HepG2 (cell line): Measurements from ENCODE around the gene SNX10. TPM values are rescaled to one million over a fixed set of nuclear protein-coding genes. Genes with fewer than 3 reads are reported as not detected.

Experiments
- ARID3A ChIP-seq: IDR thresholded peaks from 2 replicates; pipeline ENCODE4 v1.6.1; 2012; ENCODE audit warnings: low read depth, low read length, improper control_type of control experiment
- CAMTA2 ChIP-seq: sonication (generic); formaldehyde crosslinking; IDR thresholded peaks from 2 replicates; pipeline ENCODE4 v1.4.0; 2020; ENCODE audit warnings: mild to moderate bottlenecking, missing genetic modification reagents, borderline replicate concordance
- CBX2 ChIP-seq, 2 experiments: fragments of 200-600 bp in 1 of 2; sonication (generic); formaldehyde crosslinking in 1 of 2; IDR thresholded peaks; 2 replicates each; pipeline versions ENCODE4 v1.7.0 to v1.8.1; 2018 to 2022; ENCODE audit warnings: low read depth in 2 of 2, low read length in 1 of 2, mild to moderate bottlenecking in 1 of 2, missing genetic modification reagents in 1 of 2
- CSRNP2 ChIP-seq: sonication (generic); formaldehyde crosslinking; conservative IDR thresholded peaks from 2 replicates; pipeline ENCODE4 v1.8.0; 2022; ENCODE audit warnings: low read depth, missing genetic modification reagents
- CTCF ChIP-seq: sonication (generic); formaldehyde crosslinking; IDR thresholded peaks from 2 replicates; pipeline ENCODE4 v1.5.0; 2020; ENCODE audit warnings: mild to moderate bottlenecking, missing genetic modification reagents, moderate library complexity
- FOXA3 ChIP-seq: IDR thresholded peaks from 2 replicates; pipeline ENCODE4 v1.6.1; 2016; ENCODE audit warnings: missing genetic modification reagents, missing compliant biosample characterization
- FOXJ3 ChIP-seq: sonication (generic); formaldehyde crosslinking; IDR thresholded peaks from 2 replicates; pipeline ENCODE4 v1.4.0; 2020; ENCODE audit warnings: missing genetic modification reagents, mild to moderate bottlenecking, borderline replicate concordance
- KAT7 ChIP-seq: IDR thresholded peaks from 2 replicates; pipeline ENCODE4 v1.6.1; 2018; ENCODE audit warnings: borderline replicate concordance, missing compliant biosample characterization
- KDM3A ChIP-seq: IDR thresholded peaks from 2 replicates; pipeline ENCODE4 v1.6.1; 2018; ENCODE audit warnings: low read depth, missing compliant biosample characterization
- KMT2B ChIP-seq: IDR thresholded peaks from 2 replicates; pipeline ENCODE4 v1.6.1; 2016; ENCODE audit warnings: missing genetic modification reagents, missing compliant biosample characterization
- NR1H2 ChIP-seq: sonication (generic); formaldehyde crosslinking; IDR thresholded peaks from 2 replicates; pipeline ENCODE4 v1.8.1; 2022; ENCODE audit warnings: low read depth, missing genetic modification reagents, borderline replicate concordance
- RAD21 ChIP-seq: fragments of 450-650 bp; formaldehyde crosslinking; IDR thresholded peaks from 2 replicates; pipeline ENCODE4 v1.5.0; 2020; ENCODE audit warnings: mild to moderate bottlenecking
- SMAD9 ChIP-seq: sonication (generic); formaldehyde crosslinking; IDR thresholded peaks from 2 replicates; pipeline ENCODE4 v1.5.1; 2020; ENCODE audit warnings: mild to moderate bottlenecking, missing genetic modification reagents
- SOX13 ChIP-seq, 3 experiments: fragments of 450-650 bp in 1 of 3; sonication (generic) in 1 of 3; formaldehyde crosslinking in 1 of 3; IDR thresholded peaks in 2 of 3; conservative IDR thresholded peaks in 1 of 3; 2 replicates each; pipeline versions ENCODE4 v1.5.0 to v1.6.1; 2016 to 2020; ENCODE audit warnings: antibody characterized with exemption in 1 of 3, mild to moderate bottlenecking in 1 of 3, missing compliant biosample characterization in 1 of 3, missing genetic modification reagents in 1 of 3, moderate library complexity in 1 of 3
- TFE3 ChIP-seq: IDR thresholded peaks from 2 replicates; pipeline ENCODE4 v1.6.1; 2016
- THAP11 ChIP-seq: IDR thresholded peaks from 2 replicates; pipeline ENCODE4 v1.6.1; 2016; ENCODE audit warnings: missing biosample characterization, missing genetic modification reagents
- TSC22D2 ChIP-seq: sonication (generic); formaldehyde crosslinking; IDR thresholded peaks from 2 replicates; pipeline ENCODE4 v1.5.1; 2020; ENCODE audit warnings: missing genetic modification reagents, mild to moderate bottlenecking, borderline replicate concordance
- WIZ ChIP-seq: sonication (generic); formaldehyde crosslinking; IDR thresholded peaks from 2 replicates; pipeline ENCODE4 v1.5.1; 2020; ENCODE audit warnings: mild to moderate bottlenecking, missing genetic modification reagents
- ZIK1 ChIP-seq: sonication (generic); formaldehyde crosslinking; IDR thresholded peaks from 2 replicates; pipeline ENCODE4 v1.5.0; 2020; ENCODE audit warnings: mild to moderate bottlenecking, low read depth, missing genetic modification reagents, borderline replicate concordance
- ZNF264 ChIP-seq: sonication (generic); formaldehyde crosslinking; IDR thresholded peaks from 2 replicates; pipeline ENCODE4 v1.4.0; 2020; ENCODE audit warnings: missing genetic modification reagents
- polyA plus RNA-seq, 8 experiments: library from polyadenylated mRNA; depleted of rRNA in 3 of 8; stranded (reverse) in 7 of 8; unstranded in 1 of 8; fragments of >200 nt; fragmentation: Illumina TruSeq in 4 of 8; extraction: Trizol in 4 of 8; gene quantifications; 2 replicates each; pipeline versions ENCODE4 v1.2.1 to v1.2.3, GENCODE V29; 2011 to 2016; ENCODE audit warnings: low read depth in 4 of 8, missing spikeins in 1 of 8, mixed read lengths in 1 of 8; ENCODE audit not compliant: insufficient read depth in 1 of 8
- total RNA-seq, 5 experiments: library from RNA; depleted of rRNA; stranded (reverse); fragments of >200 nt; fragmentation: Illumina TruSeq; extraction: Trizol; gene quantifications; 2 replicates each; pipeline ENCODE4 v1.2.3, GENCODE V29; 2016; ENCODE audit warnings: low read depth in 1 of 5

The SNX10 gene
- total and polyA plus RNA-seq, 2 of the 13 experiments (the other 11 are each of a cell fraction or from before 2014, with no cell fraction given) = 26.0 to 27.6 TPM

- TF ChIP-seq NR1H2 (CRISPR knock-in tag) = no peak
- no peak for TF ChIP-seq FOXA3 (CRISPR knock-in tag)
- no peak for TF ChIP-seq ZNF264 (CRISPR knock-in tag)
- no peak for TF ChIP-seq TFE3 (CRISPR knock-in tag)
- TF ChIP-seq RAD21 = peak; percentile 82
- no peak for TF ChIP-seq ZIK1 (CRISPR knock-in tag)
- peak; percentile 81 for TF ChIP-seq CTCF (CRISPR knock-in tag)
- TF ChIP-seq CAMTA2 = no peak
- TF ChIP-seq KMT2B (CRISPR knock-in tag) = no peak
- 0 out of 2 replicates have a peak, but pooled peaks have one; percentile 32 for TF ChIP-seq TSC22D2
- 0 out of 2 replicates have a peak, but pooled peaks have one; percentile 32 for TF ChIP-seq KDM3A (CRISPR knock-in tag)
- TF ChIP-seq ARID3A = no peak
- no peak for TF ChIP-seq CSRNP2 (CRISPR knock-in tag)
- TF ChIP-seq THAP11 (CRISPR knock-in tag) = 0 out of 2 replicates have a peak, but pooled peaks have one; percentile 32
- TF ChIP-seq KAT7 (CRISPR knock-in tag) = 0 out of 2 replicates have a peak, but pooled peaks have one; percentile 57
- no peak for TF ChIP-seq WIZ
- TF ChIP-seq SOX13 (IDR thresholded peaks at IDR 0.05) = no peak
- TF ChIP-seq SOX13 (CRISPR knock-in tag; conservative IDR thresholded peaks at IDR 0.05 in 1 of 2, IDR thresholded peaks at IDR 0.05 in 1 of 2) = 0 out of 4 replicates have a peak, but pooled peaks of 1 of the 2 experiments have one; percentile 9
- no peak for TF ChIP-seq CBX2 (IDR thresholded peaks at IDR 0.05; ENCODE audit: low read depth, low read length)
- TF ChIP-seq CBX2 (CRISPR knock-in tag; IDR thresholded peaks at IDR 0.05; ENCODE audit: low read depth) = no peak
- TF ChIP-seq SMAD9 (CRISPR knock-in tag) = no peak
- peak; percentile 19; the same call in 1 of the 2 replicates for TF ChIP-seq FOXJ3 (CRISPR knock-in tag)
Observed at GRCh38 chr7:26365077-26365900, 73.6 kb downstream of the SNX10 start (continued).
